OCI-LY7 (cell line): ENCODE results near the gene TAGLN3. TPM values are rescaled to one million over a fixed set of nuclear protein-coding genes. Genes with fewer than 3 reads are reported as not detected.
A peak's percentile ranks its signal among the peaks of the same experiment; 100 is the strongest.

ENCODE experiments used
- BruUV-seq: library from RNA; stranded (reverse); fragments of 400-500 nt; replicated peaks from 2 replicates; lab custom pipeline; 2021; lab: Mats Ljungman, UMichigan
- CTCF ChIA-PET: fragments of 300-600 bp; sonication (Branson Sonifier 250); formaldehyde crosslinking; loops from one replicate; lab custom pipeline; 2022; ENCODE audit warnings: antibody characterized with exemption; ENCODE audit not compliant: unreplicated experiment; lab: Charles Lee
- POLR2A ChIA-PET: fragments of 300-600 bp; sonication (Branson Sonifier 250); formaldehyde crosslinking; loops from one replicate; lab custom pipeline; 2022; ENCODE audit warnings: antibody characterized with exemption; lab: Charles Lee
- DNase-seq: peaks from one replicate; pipeline ENCODE4 v3.0.0-alpha.2; 2015; ENCODE audit warnings: low spot score
- H2AFZ ChIP-seq: fragments of 200-600 bp; sonication (generic), shearing (Covaris generic); 2 replicates; pipeline ENCODE4 v1.6.1; 2014; ENCODE audit warnings: mild to moderate bottlenecking, antibody characterized with exemption, low read length, moderate library complexity
- H3K27ac ChIP-seq: fragments of 200-600 bp; sonication (generic); 2 replicates; pipeline ENCODE4 v1.5.1; 2014; ENCODE audit warnings: mixed run types, low read depth, mild to moderate bottlenecking, moderate library complexity, low read length, inconsistent platforms; ENCODE audit not compliant: poor library complexity, severe bottlenecking
- H3K36me3 ChIP-seq: fragments of 200-600 bp; sonication (generic); 2 replicates; pipeline ENCODE4 v1.6.1; 2014; ENCODE audit warnings: mild to moderate bottlenecking, antibody characterized with exemption, low read length, moderate library complexity, mixed read lengths; ENCODE audit not compliant: insufficient read depth
- H3K4me1 ChIP-seq: fragments of 200-600 bp; sonication (generic); 2 replicates; pipeline ENCODE4 v1.5.1; 2014; ENCODE audit warnings: mild to moderate bottlenecking, low read length; ENCODE audit not compliant: insufficient read depth, poor library complexity, severe bottlenecking
- H3K4me2 ChIP-seq: fragments of 200-600 bp; sonication (generic); 2 replicates; pipeline ENCODE4 v1.6.1; 2014; ENCODE audit warnings: mild to moderate bottlenecking, low read length
- H3K4me3 ChIP-seq: fragments of 200-600 bp; sonication (generic); 2 replicates; pipeline ENCODE4 v1.5.1; 2014; ENCODE audit warnings: mild to moderate bottlenecking, low read depth, low read length; ENCODE audit not compliant: poor library complexity, severe bottlenecking
- H3K79me2 ChIP-seq: fragments of 200-600 bp; sonication (generic); 2 replicates; pipeline ENCODE4 v1.6.1; 2016; ENCODE audit warnings: low read depth, mild to moderate bottlenecking, low read length, moderate library complexity, mixed read lengths; ENCODE audit not compliant: insufficient read depth
- H3K9me2 ChIP-seq: fragments of 200-600 bp; sonication (generic); 2 replicates; pipeline ENCODE4 v1.6.1; 2016; ENCODE audit warnings: mild to moderate bottlenecking, low read length, mixed read lengths; ENCODE audit not compliant: insufficient read depth
- H3K9me3 ChIP-seq: fragments of 200-600 bp; sonication (generic); 2 replicates; pipeline ENCODE4 v1.6.1; 2014; ENCODE audit warnings: mild to moderate bottlenecking, mixed run types, low read length, mixed read lengths
- H4K20me1 ChIP-seq: fragments of 200-600 bp; sonication (generic); 2 replicates; pipeline ENCODE4 v1.6.1; 2014; ENCODE audit warnings: mild to moderate bottlenecking, antibody characterized with exemption, low read length, moderate library complexity, mixed read lengths; ENCODE audit not compliant: insufficient read depth
- EZH2phosphoT487 ChIP-seq: fragments of 200-600 bp; sonication (generic); IDR thresholded peaks from 2 replicates; pipeline ENCODE4 v1.6.1; 2018; ENCODE audit warnings: low read depth, borderline replicate concordance, mild to moderate bottlenecking, mixed run types, antibody characterized with exemption, low read length, moderate library complexity, mixed read lengths
- intact Hi-C: fragments of 100-400 bp; cut with micrococcal nuclease; formaldehyde crosslinking; loops from one replicate; pipeline ENCODE4 v1.10.0; 2022; ENCODE audit not compliant: unreplicated experiment
- total RNA-seq, 2 experiments: library from RNA; depleted of rRNA in 1 of 2; stranded (reverse); fragments of >200 nt in 1 of 2; shearing (Covaris generic) in 1 of 2; gene quantifications; 2 replicates each; pipeline ENCODE4 v1.2.3, GENCODE V29; 2014 to 2022
- TF ChIP-seq, protein P1 (sequence below): fragments of 200-600 bp; sonication (generic); conservative IDR thresholded peaks from 2 replicates; pipeline ENCODE4 v1.5.1; 2014; ENCODE audit warnings: mild to moderate bottlenecking, antibody characterized with exemption, low read length, moderate library complexity, mixed read lengths

Gene TAGLN3
- total RNA-seq, 2 experiments from 2014 or later, result not detected

DNA sequence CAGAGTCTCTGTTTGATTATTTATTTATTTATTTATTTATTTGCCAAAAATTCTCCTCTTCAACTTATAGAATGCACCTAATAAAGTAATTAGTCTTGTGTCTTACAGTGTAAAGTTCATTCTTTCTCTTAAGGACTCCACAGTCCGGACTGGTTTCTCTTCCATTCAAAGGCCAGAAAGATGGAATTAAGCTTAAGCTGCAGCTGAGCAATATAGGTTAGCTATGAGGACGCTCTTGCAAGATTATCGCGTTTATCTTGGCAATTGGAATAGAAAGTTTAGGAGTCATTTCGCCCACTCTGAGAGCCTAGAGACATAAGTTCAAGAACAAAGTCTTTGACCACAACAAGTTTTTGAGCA is 15.0 kb downstream of the TAGLN3 start:
- H3K36me3 ChIP-seq, result no peaks in the 10 kb centered on the region
- CTCF ChIA-PET, result interaction anchor here (0.5 to 1.6 kb wide), 6 partner anchors 11 to 396 kb away, joined by 3 to 6 read pairs (median 3); no protein-coding TSS in a partner anchor
- no peaks in the 10 kb centered on the region for H3K9me2 ChIP-seq
- TF ChIP-seq EZH2phosphoT487, result no peak
- TF ChIP-seq, protein P1, sequence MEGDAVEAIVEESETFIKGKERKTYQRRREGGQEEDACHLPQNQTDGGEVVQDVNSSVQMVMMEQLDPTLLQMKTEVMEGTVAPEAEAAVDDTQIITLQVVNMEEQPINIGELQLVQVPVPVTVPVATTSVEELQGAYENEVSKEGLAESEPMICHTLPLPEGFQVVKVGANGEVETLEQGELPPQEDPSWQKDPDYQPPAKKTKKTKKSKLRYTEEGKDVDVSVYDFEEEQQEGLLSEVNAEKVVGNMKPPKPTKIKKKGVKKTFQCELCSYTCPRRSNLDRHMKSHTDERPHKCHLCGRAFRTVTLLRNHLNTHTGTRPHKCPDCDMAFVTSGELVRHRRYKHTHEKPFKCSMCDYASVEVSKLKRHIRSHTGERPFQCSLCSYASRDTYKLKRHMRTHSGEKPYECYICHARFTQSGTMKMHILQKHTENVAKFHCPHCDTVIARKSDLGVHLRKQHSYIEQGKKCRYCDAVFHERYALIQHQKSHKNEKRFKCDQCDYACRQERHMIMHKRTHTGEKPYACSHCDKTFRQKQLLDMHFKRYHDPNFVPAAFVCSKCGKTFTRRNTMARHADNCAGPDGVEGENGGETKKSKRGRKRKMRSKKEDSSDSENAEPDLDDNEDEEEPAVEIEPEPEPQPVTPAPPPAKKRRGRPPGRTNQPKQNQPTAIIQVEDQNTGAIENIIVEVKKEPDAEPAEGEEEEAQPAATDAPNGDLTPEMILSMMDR, result peak; percentile 47
- H3K79me2 ChIP-seq, result no peaks in the 10 kb centered on the region
- BruUV-seq, result no TSS peak
- POLR2A ChIA-PET, result interaction anchor here (1.2 to 1.5 kb wide), 4 partner anchors 10 to 153 kb away, joined by 3 to 6 read pairs (median 4); partner anchors contain the start of gene ABHD10
- H3K4me2 ChIP-seq, result no peak overlapping the region
- no peaks in the 10 kb centered on the region for H3K4me1 ChIP-seq
- intact Hi-C loops, result no loop called here
- H4K20me1 ChIP-seq, result no peaks in the 10 kb centered on the region
- no peak overlapping the region for H3K4me3 ChIP-seq
- no peak overlapping the region for H3K27ac ChIP-seq
- no peaks in the 10 kb centered on the region for H3K9me3 ChIP-seq
- no peak for DNase-seq
- peak overlapping the region; percentile 4; the same call in 1 of the 2 replicates for H2AFZ ChIP-seq

DNA sequence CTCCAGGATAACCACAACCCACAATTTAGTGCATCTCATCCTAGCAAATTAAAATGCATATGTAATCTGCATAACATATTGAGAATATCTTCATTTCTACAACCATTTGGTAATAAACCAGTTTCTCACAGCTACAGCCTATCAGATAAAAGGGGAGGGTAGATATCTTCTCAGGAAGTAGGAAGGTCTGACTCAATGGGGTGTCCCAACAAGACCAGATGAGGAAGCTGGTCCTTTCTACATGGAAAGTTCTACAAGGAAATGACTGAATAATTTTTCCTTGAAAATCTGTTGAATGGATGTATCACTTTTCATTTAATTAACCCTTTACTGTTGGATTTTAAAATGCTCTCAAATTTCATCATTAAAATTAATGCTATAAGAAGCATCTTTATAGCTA is 18.4 kb downstream of the TAGLN3 start:
- no TSS peak for BruUV-seq
- H3K4me3 ChIP-seq, result no peak overlapping the region
- H3K27ac ChIP-seq, result no peak overlapping the region
- ChIA-PET CTCF (no interaction called here), POLR2A (interaction anchor here (1.0 to 1.2 kb wide), 2 partner anchors 10 to 15 kb away, joined by 3 to 5 read pairs; no protein-coding TSS in a partner anchor)
- H3K9me3 ChIP-seq, result no peaks in the 10 kb centered on the region
- no peaks in the 10 kb centered on the region for H3K9me2 ChIP-seq
- no peaks in the 10 kb centered on the region for H3K79me2 ChIP-seq
- DNase-seq, result no peak
- H4K20me1 ChIP-seq, result no peaks in the 10 kb centered on the region
- no peak overlapping the region for H3K4me2 ChIP-seq
- H3K36me3 ChIP-seq, result no peaks in the 10 kb centered on the region
- TF ChIP-seq, protein P1, result no peak
- no peak for TF ChIP-seq EZH2phosphoT487
- intact Hi-C loops, result no loop called here
- no peak overlapping the region for H2AFZ ChIP-seq
- H3K4me1 ChIP-seq, result no peaks in the 10 kb centered on the region

DNA sequence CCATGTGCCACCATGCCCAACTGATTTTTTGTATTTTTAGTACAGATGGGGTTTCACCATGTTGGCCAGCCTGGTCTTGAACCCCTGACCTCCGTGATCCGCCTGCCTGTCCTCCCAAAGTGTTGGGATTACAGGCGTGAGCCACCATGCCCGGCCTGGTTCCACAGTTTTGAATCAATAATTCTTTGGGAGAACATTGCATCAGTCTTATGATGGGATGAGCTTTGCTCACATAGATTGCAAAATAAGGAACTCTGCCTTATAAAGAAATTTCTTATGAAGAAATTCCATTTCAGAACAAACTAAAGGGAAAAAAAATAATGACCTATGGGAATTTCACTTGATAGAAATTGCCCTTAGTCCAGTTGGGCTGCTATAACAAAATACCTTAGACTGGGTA is 20.0 kb downstream of the TAGLN3 start:
- intact Hi-C loops, result no loop called here
- Histone ChIP-seq H3K4me1 (no peaks in the 10 kb centered on the region), H2AFZ (no peak overlapping the region), H4K20me1 (no peaks in the 10 kb centered on the region), H3K9me2 (no peaks in the 10 kb centered on the region), H3K4me2 (no peak overlapping the region), H3K36me3 (no peaks in the 10 kb centered on the region), H3K27ac (no peak overlapping the region), H3K79me2 (no peaks in the 10 kb centered on the region), H3K9me3 (no peaks in the 10 kb centered on the region), H3K4me3 (no peak overlapping the region)
- BruUV-seq, result no TSS peak
- ChIA-PET CTCF (interaction anchor here (1.5 kb wide), 1 partner anchor 11 kb away, joined by 3 read pairs; no protein-coding TSS in a partner anchor), POLR2A (interaction anchor here (0.9 to 1.1 kb wide), 2 partner anchors 20 to 576 kb away, joined by 3 read pairs; no protein-coding TSS in a partner anchor)
- TF ChIP-seq, protein P1, result no peak
- no peak for TF ChIP-seq EZH2phosphoT487
- no peak for DNase-seq
